NCI-H2227 (cell line): ENCODE results near the gene OR5A2.
A peak's percentile ranks its signal among the peaks of the same experiment; 100 is the strongest.
"Not testable (repeated sequence)": the region's sequence is repeated elsewhere in the genome, so short reads cannot be mapped to it uniquely, and the experiment has no call there.

Source experiments
- DNase-seq: peaks from one replicate; lab custom pipeline; 2025; ENCODE audit not compliant: unreplicated experiment; lab: John Stamatoyannopoulos, UW

Gene OR5A2

GRCh38 chr11:59426361-59427067 is at the start of gene OR5A2:
Gene OR5A2 (minus strand): TSS chr11:59426413. CDS start chr11:59422953, 3,460 bp downstream.
- DNase-seq: no peak

- DNase-seq: no peak
Observed at GRCh38 chr11:59475176-59475575, 49.0 kb upstream of the OR5A2 start.

- DNase-seq: no peak
Observed at GRCh38 chr11:59473015-59473414, 46.8 kb upstream of the OR5A2 start, which contains the start of gene OR4D10. Gene OR4D10 (plus strand): TSS chr11:59473315. CDS start chr11:59477430, 4,115 bp downstream.

GRCh38 chr11:59463190-59463641 is 37.0 kb upstream of the OR5A2 start:
- no peak for DNase-seq

- no peak for DNase-seq
Observed at GRCh38 chr11:59459916-59460315, 33.7 kb upstream of the OR5A2 start.

- DNase-seq: no peak
Observed at GRCh38 chr11:59456661-59457060, 30.4 kb upstream of the OR5A2 start, which contains the start of gene OR4D6. Gene OR4D6 (plus strand): TSS chr11:59456961. CDS start chr11:59456961, 0 bp downstream.

- DNase-seq: no peak
Observed at GRCh38 chr11:59448484-59448883, 22.3 kb upstream of the OR5A2 start.

GRCh38 chr11:59445624-59446023 is 19.4 kb upstream of the OR5A2 start:
- not testable (repeated sequence) for DNase-seq

GRCh38 chr11:59437770-59438169 is 11.6 kb upstream of the OR5A2 start:
- no peak for DNase-seq

- DNase-seq: no peak
Observed at GRCh38 chr11:59436169-59436568, 10.0 kb upstream of the OR5A2 start, which contains the start of gene OR5A1. Gene OR5A1 (plus strand): TSS chr11:59436469. CDS start chr11:59443169, 6,700 bp downstream.

GRCh38 chr11:59429924-59430516 is 3.8 kb upstream of the OR5A2 start:
- peak; percentile 8 for DNase-seq

- no peak for DNase-seq
Observed at GRCh38 chr11:59427068-59427382, 812 bp upstream of the OR5A2 start.

GRCh38 chr11:59425131-59425530 is 1.1 kb downstream of the OR5A2 start:
- no peak for DNase-seq

GRCh38 chr11:59423835-59424234 is 2.4 kb downstream of the OR5A2 start:
- DNase-seq: no peak

GRCh38 chr11:59418156-59418555 is 8.1 kb downstream of the OR5A2 start:
- DNase-seq: no peak

- no peak for DNase-seq
Observed at GRCh38 chr11:59417023-59417422, 9.2 kb downstream of the OR5A2 start.

- DNase-seq: no peak
Observed at GRCh38 chr11:59416613-59417012, 9.6 kb downstream of the OR5A2 start.

GRCh38 chr11:59415111-59415510 is 11.1 kb downstream of the OR5A2 start:
- no peak for DNase-seq

GRCh38 chr11:59413646-59414045 is 12.6 kb downstream of the OR5A2 start:
- no peak for DNase-seq

GRCh38 chr11:59403546-59403945 is 22.7 kb downstream of the OR5A2 start:
- DNase-seq: no peak

- DNase-seq: no peak
Observed at GRCh38 chr11:59401262-59401552, 25.0 kb downstream of the OR5A2 start.

- DNase-seq: no peak
Observed at GRCh38 chr11:59400461-59401261, 25.6 kb downstream of the OR5A2 start.
